Activated CD4-positive, alpha-beta T cell treated with anti-CD3 and anti-CD28 coated beads, Interleukin-2, amount 50 U/mL, for 48 hours (primary cell): ENCODE results near the gene IGF1R.
"Not testable (repeated sequence)": the region's sequence is repeated elsewhere in the genome, so short reads cannot be mapped to it uniquely, and the experiment has no call there.

Experiments used
- DNase-seq, 2 experiments: peaks; one replicate each; pipeline ENCODE4 v3.0.0-alpha.2; 2020

IGF1R gene

DNA sequence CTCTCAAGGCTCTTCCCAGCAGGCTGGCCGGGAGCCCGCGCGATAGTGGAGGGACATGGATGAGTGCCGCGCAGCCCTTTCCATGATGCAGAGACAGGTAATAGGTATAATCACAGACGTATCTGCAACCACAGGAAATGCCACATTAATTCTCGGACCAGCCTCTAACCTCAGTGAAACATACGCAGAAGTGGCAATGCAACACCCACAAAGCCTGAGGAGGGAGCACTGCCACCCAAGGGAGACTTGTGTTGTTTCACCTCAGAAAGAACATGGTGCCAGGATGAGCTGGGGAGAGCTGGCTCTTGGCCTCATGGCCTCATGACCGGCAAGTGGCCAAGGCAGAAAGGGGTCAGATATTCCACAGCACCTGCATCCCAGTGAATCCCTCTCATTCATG lies 320.2 kb downstream of the IGF1R start:
- DNase-seq, result no peak

DNA sequence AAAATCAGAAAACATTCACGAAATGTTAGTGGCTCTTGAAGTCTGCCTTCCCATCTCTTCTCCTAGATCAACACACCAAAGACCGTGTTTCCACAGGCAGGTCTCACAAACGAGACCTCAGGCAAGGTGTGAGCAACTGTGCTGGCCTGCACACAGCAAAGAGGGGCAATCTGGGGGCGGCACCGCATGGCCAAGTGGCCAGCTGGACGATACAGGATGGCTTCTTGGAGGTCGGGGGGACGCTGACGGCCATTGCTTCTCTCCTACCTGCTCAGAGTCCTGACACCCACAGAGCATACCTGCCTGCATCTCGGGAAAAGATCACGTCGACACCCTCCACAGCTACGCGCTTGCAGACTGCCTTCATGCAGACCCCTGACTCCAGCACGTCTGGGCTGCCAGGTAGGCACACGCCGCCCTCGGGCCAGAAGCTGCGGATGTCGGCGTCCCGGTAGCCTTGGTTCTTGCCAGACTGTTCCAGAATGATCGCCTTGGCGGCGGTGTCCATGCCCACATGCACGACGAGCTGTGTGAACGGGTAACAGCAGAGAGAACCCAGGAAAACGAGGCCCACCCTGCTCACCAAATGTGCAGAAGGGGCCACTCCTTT lies 320.9 kb downstream of the IGF1R start:
- no peak for DNase-seq

DNA sequence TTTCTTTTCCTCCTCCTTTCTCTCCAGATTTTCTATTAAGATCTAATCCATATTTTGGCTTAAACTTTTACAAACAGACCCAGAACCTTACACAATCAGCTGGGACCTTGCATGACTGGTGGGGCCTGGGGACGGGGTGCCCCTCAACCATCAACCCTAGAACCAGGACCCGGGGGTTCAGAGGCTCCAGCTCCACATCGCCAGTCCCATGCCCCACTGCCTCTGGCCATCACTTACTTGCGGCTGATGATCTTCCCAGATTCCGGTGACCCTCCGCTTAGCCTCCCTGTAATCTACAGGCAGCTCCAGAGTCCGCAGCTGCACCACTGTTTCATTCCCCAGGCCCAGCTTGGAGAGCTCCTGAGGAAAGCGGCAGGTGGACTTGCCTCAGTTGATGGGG lies 322.5 kb downstream of the IGF1R start:
- no peak for DNase-seq

DNA sequence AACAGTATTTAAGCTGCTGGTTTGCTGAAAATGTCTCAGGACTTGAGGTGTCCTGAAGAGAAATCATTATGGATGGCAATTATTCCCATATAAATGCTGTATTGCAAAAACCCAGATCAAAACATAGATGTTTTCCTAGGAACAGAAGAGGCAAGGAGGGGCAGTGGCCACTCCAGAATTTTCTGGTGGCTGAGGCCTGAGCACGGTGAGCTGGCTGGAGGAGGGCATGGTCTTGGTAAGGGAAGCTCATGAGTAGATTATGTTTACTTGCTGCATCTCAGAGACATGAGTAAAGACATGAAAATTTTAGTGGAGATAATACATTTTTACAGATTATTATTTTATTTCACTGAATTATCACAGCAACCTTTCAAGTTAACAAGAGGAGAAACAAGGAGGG lies 328.2 kb downstream of the IGF1R start:
- DNase-seq, result no peak

DNA sequence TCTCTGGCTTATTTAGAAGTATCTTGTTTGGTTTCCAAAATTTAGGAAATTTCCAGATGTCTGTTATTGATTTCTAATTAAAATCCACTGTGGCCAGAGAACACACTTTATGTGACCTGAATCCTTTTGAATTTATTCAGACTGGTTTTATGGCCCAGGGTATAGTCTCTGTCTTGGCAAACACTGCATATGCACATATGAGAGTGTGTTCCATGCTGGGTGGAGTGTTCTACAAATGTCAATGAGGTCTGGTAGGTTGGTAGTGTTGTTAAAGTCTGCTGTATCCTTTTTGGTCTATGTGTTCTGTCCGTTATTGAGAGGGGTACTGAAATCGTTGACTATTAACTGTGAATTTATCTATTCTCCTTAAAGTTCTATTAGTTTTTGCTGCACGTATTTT lies 329.1 kb downstream of the IGF1R start:
- no peak for DNase-seq

DNA sequence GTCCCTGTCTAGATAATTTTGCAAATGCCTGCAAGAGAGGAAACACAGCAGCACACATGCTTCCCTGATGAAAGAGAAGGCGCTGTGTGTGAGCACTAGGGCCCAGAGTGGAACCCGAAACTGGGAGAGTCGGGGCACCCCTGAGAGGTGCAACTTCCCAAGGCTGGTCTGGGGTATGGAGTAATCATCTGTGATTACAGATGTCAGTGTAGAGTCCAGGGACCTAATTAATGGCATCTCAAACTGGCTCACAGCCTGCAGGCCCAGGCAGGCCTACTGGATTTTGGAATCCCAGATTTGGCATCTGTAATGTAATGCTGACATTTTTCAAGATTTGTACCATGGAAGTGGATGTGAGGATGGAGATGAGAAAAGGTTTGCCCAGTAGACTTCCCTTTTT lies 329.8 kb downstream of the IGF1R start:
- DNase-seq, result no peak

DNA sequence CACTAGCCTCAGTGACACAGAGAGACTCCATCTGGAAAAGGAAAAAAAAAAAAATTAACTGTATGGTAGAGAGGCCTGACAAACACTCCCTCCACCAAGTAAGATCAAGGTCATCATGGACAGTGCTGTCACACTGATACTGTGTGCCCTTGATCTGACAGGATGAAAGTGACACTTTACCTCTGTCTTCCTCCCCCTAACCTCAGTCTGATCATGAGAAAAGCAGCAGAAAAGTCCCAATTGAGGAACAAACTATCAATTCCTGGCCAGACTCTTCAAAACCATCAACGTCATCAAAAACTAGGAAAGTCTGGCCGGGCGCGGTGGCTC lies 332.5 kb downstream of the IGF1R start:
- DNase-seq, result no peak

DNA sequence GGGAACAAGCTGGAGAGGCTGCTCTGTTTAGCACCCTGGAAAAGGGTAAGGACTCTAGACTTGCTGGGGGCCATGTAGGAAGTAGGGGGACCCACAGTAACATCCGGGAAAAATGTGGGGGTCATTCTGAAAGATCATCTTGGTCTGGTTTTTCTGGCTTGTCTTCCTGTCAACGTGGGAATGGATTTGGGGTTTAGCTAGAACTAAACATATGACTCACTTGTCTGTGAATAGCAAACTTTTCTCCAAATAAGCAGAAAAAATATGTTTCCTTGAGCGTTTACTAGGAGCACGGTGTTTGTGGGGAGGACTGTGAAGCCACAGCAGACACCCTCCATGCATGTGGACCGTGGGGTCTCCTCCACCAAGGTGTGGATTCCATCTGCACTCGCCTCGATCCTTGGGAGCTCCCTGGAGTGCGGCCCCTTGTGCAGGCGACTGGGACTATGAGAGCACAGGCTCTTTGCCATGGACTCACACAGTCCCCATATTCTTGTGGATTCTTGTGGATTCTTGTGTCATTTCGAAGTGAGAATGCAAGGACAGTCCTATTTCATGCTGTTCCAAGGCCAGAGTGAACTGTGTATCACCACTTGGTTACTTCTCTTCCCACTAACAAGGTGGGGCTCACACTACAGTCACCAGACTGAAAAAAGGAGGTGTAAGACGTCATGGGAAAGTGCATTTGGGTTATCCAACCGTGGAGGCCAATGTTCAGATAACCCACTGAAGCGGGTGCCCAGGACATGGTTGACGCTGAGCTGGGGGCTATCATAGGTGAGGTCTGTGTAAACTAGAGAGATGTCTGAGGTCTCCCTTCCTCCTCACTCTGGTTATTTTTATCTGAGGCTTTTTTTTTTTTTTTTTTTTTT lies 333.7 kb downstream of the IGF1R start:
- no peak for DNase-seq

DNA sequence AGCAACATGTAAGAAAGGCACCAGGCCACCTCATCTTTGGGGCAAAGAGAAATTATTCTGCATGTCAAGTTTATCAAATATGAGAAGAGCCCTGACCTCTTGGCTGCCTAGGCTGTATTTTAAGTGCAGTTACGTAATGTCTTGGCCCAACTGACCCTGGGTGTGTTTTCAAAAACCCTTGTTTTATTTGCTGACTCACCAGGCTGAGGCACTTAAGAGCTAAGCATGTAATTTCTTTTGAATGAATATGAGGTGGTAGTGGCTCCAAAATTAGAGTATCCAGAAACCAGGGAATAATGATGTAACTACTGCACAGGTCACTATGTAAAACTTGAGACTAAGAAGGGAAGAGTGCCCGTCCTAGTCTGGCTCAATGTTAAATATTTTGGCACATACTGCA lies 335.0 kb downstream of the IGF1R start:
- no peak for DNase-seq

DNA sequence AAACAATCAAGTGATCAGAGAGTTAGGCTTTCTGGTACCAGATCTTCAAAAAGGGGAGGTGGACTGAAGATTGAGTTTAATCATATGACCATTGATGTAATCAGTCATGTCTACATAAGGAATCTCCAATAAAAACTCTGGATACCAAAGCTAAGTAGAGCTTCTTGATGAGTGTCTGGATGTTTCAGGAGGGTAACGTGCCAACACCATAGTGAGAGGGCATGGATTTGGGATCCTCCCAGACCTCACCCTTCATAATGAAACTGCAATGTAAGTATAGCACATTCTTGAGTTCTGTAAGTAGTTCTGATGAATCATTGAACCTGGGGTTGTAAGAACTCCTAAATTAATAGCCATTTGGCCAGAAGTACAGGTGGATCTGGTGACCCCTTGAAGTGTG lies 337.9 kb downstream of the IGF1R start:
- no peak for DNase-seq

DNA sequence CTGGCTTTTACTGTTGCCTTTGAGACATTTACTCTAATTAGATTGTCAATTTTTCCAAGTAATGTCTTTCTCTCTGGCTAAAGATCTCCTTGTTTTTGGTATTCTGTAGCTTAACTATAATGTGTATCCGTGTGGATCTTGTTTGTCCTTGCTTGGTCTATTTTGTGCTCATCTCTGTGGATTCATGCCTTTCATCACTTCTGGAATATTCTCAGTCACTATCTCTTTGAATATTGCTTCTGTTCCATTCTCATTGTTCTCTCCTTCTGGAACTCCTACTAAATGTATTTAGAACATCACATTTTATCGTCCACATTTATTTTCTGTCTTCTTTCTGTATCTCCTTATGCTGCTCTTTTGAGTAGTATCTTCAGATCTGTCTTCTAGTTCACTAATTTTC lies 346.6 kb downstream of the IGF1R start:
- no peak for DNase-seq

DNA sequence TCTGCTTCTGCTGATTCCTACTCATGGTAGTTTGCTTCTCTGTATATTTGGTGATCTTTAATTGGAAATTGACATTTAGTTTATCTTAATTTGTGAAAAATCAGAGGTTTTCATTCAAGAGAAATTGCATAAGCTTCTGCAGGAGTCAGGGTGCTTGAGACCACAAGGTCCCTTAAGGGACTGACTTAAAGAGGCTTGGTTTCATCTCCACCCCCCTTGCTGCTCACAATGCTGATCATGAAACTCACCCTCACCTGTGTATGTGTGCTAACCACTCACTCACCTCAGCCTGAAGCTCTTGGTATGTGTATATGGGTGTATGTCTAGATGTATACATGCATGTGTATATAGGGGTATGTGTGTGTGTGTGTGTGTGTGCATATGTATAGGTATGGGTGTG lies 347.8 kb downstream of the IGF1R start:
- DNase-seq, result no peak

DNA sequence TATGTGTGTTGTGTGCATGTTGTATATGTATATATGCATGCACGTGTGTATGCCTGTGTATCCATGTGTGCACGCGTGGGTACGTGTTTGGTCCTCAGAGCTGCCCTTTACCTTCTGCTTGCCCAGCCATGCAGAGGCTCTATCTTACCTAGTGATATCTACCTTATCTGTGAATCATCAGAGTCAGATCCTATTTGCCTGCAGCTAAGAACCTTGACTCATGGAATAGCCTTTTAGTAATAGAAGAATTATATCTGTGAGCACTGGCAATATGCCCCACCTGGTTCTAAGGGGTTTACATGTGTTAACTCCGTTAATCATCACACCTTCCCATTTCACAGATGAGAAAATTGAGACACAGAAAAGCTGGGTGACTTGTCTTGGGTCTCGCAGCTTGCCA lies 348.3 kb downstream of the IGF1R start:
- DNase-seq, result no peak

DNA sequence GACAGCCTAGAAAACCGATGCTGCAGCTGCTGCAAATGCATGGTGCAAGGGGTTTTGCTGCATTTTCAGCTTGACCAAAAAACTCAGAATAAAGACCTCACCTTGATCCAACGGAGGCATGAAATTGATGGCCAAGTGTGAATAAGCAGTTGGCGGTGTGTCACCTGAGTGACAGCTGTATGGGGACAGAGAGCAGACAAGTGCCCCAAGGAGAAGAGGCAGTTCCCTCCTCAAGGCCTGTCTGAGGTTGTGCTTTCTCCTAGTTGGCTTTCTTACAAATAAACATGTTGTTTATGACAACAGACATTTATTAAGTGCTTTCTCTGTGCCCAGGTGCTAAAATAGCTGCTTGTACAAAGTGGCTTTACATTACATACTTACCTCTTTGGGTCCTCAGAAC lies 349.0 kb downstream of the IGF1R start:
- no peak for DNase-seq

DNA sequence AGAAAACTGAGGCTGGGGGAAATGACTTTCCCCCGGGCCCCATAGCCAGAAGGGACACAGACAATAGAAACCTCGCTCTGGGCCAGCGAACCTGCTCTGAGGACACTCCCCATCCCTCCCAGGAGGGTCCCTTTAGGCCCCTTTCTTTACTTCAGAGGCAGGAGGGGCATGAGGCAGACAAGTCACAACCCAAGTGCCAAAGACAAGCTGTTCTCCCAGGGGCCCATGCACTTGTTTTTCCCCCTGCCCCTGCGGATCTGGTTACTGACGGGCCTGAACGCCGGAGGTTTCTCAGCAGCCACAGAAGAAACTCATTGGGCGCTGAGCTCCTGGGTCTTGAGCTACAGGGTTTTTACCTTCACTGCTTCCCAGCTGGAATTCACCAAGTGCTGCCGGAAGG lies 349.4 kb downstream of the IGF1R start:
- DNase-seq, result no peak

DNA sequence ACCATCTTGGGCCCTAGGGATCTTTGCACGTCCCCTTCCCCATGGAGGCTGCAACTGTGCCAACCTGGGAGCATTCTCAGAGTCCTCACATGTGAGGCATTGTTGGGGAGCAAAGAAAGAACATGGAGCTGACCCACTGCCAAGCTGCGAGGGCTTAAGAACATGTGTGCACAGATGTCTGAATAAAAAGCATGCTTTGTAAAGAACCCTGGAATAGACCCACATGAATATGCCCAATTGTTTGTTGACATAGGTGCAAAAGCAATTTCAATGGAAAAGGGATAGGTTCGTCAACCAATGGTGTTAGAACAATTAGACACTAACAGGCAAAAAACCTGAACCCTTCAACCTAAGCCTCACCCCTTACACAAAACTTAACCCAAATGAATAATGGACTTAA lies 349.9 kb downstream of the IGF1R start:
- DNase-seq, result no peak

DNA sequence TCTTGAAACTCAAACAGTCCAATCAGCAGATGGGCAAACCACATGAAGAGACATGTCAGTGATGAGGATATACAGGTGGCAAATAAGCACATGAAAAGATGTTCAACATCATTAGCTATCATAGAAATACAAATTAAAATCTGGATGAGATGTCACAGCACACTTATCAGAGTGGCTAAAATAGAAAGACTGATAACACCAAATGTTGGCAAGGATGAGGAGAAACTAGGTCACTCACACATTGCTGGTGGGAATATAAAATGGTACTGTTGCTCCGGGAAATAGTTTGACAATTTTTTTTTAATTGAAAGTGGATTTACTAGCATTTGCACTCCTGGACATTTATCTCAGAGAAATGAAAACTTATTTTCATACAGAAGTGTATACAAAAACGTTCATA lies 350.9 kb downstream of the IGF1R start:
- no peak for DNase-seq

DNA sequence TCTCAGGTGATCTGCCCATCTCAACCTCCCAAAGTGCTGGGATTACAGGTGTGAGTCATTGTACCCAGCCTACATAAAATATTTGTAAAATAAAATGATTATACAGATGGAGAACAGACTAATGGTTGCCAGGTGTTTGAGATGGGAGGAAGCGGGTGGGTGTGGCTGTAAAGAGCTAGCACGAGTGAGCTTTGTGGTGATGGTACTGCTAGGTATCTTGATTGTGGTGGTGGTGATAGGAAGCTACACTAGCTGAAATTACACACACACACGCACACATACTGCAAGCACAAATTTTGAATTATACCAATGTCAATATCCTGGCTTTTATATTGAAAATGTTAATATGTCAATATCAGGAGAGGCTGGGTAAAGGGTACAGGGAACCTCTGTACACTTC lies 353.9 kb downstream of the IGF1R start:
- DNase-seq, result no peak

DNA sequence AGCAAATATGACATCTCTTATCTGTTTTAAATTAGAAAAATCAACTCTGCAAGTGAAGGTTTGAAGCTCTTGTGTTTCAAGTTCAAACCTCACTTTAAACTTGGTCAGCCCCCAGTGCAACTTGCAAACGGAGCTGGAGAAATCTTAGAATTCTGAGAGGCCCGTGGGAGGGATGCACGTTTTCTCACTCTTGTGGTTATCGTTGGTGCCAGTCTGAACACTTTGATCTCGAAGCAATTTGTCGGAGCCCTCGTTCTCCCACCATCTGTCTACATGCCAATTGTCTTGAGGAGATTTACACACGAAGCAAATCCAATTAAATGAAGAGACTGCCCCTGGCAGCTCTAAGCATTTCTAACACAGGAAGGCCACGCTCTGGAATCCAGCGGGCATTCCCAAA lies 355.0 kb downstream of the IGF1R start:
- not testable (repeated sequence) for DNase-seq

DNA sequence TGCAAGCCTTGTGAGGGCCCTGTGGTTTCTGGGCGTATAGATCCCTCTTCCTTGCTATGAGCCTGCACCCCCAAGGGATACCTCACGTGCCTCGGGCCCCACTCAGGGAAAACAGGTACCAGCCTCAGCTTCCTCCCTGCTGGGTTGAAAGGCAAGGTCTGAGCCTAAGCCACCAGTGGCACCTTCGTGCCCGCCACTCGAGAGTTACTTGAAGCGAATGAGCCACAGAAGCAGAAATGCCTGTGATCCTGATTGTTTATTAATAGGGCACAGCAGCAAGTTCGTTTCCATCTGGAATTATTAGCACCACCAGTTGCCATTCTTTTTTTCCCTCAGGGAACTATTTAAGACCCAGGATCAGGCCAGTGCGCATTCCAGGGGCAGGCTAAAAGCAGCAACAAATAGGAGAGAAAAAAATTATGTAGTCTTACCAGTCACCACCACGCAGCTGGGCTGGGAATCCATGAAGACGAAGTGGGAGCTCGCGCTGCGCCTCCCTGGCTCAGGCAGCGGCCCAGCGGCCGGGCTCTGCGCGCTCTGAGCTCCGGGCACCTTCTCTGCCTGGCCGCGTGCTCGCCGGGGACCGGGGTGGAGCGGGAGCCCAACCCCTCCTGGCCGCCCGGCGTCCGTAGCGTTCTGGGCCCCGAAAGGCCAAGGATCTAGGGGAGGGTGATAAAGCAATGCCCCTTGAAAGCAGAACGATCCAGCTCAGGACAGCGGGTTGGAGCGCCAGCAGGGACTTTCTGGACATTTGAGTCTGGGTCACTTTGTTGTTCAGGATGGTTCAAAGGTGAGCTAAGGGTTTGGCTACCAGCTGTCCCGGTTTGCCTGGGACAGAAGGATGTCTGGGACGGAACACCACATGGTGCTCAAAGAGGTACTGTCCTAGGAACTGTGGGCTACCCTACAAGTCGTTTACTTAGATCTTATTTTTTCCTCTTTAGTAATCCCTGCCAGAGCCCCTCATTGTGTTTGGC lies 356.9 kb downstream of the IGF1R start:
- not testable (repeated sequence) for DNase-seq

DNA sequence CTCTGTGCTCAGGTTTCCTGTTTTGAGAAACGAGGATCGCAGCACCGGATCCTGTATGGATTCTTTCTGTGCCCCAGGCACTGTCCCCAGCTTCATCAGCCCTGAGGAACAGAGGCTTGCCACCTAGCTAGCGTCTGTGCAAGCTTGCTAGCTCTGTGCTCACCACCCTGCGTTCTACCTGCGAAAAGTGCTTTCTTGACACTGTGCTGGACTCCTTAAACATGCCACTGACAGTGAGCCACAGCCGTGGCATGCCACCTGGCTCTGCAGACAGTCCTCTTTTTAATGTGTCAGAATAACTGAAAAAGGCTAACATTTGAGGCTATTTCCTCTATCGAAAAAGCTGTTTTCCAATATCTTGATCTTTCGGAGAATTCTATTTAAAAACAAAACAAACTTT lies 357.8 kb downstream of the IGF1R start:
- DNase-seq, result no peak

DNA sequence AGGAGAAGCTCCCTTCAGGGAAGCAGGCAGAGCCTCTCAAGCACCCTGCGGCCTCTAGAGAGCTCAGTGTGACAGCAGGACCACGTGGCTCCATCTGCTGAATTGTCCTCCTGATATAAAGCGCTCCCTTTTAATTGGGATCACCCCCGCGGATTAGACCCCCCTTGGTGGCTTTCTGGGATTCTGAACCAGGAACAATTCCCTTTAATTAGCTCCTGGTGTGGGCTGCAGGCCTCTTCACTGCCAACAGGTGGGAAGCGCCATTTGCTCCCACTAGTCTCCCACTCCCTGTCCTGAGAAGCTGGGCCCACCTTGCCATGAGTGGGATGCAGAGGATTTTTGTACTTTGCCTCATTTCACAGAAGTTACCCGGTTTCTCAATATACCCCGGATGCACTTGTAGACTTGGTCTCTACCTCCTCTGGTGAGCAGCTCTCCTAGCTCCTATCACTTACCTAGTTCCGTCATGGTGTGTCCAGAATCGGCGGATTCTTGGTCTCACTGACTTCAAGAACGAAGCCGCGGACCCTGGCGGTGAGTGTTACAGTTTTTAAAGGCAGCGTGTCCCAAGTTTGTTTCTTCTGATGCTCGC lies 358.7 kb downstream of the IGF1R start:
- DNase-seq, result no peak

DNA sequence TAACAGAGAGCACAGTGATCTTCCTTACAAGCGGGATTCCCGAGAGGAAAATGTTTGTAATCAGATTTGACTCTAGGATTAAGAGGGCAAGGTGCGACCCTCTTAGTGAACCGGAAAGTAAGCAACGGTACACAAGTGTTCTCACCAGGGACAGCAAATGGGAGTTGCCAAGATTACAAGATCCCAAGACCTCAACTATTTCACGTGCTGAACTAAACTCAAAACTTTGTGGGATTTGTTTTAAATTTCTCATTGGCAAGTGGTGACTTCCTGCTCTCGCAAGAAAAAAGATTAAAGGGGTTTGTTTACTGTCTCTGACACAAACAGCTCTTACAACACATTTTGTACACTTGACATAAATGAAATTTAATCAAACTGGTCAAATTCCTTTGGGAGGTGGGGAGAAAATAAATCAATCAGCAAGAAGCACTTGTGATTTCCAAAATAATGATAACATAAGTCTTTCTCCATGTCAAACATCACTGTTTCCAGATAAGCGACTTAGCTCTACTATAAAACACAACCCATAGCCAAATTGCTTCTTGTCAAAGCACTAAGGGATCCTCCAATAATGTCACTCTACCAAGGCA lies 361.5 kb downstream of the IGF1R start:
- DNase-seq, result no peak
